NCI-H2107 treated with DMSO at 0.1 percent for 48 hours (cell line): ENCODE results near the gene ANO2.

Source experiments
- DNase-seq: peaks from one replicate; lab custom pipeline; 2025; ENCODE audit not compliant: unreplicated experiment; lab: John Stamatoyannopoulos, UW

ANO2 gene

DNA sequence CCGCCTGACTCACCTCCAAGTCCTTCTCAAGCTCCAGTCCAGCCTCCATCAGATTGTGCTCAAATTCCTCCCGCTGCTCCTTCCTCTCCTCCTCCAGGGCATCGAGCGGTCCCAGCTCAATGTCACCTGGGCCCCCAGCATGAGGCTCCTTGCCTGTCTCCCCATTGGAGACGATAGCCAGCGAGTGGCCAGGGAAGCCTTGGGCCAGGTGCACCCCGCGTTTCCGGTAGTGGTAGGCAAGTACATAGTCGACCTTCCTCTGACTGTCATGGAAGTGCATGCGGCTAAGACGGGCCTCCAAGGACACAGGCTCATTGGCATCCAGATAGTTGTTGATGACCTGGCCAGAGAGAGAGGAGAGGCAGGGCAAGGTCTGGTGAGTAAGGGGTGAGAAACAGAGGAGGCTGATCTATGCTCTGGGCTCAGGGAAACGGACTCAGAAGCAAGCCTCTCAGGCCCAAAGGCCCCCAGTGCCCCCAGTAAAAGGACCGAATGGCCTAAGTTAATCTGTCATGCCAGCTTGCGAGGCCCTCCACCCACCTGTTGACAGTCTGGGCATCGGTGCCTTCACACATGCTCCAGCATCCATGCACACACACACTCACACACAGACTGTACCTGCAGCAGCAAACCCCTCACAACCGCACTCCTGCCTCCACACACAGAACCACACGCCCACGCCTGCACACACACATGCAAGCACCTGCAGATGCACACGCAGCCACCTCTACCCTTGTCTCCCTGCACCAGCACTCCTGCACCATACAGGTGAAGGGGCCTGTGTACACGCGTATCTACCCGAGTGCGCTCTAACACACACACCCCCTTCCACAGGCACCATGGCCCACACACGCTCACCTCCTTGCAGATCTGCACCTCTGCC lies 23.8 kb downstream of the ANO2 start:
- no peak for DNase-seq

DNA sequence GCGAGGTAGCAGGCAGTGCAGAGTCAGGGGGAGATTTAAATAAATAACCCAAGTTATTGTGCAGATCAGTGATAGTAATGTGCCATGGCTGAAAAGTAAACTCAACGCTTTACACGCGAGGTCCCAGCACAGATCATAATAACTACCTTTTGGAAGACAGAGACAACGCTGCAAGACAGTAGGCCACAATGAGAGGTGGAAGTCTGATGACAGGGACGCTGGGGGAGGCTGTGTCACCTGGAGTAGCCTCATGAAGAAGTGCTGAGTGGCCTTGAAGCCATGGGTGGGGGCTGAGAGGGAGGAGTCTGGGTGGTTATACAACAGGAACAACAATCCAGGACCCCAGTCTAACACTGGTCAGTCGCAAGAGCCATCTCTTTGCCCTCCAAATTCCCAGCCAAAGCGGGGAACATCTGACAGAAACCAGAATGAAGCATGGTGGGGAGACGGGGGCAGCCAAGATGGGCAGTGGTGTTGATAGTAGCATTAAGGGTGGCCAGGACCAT lies 28.2 kb downstream of the ANO2 start:
- DNase-seq: no peak

DNA sequence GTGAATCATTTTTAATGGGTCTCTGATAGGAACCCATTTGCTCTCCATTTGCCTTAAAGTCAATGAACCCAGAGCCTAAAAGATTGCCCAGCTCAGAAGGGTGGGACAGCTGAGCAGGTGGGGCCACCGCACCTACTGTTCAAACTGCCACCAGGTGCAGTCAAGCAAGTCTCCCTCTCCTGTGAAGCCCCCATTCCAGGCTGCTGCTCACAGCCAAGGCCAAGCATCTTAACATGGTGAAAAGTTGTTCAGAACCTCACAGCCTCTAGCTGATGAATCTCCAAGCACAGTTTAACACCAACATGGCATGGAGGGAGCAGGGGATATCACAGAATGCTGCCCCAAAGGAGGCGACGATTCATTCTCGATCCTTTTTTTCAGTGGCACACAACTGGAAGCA lies 29.5 kb downstream of the ANO2 start:
- no peak for DNase-seq

DNA sequence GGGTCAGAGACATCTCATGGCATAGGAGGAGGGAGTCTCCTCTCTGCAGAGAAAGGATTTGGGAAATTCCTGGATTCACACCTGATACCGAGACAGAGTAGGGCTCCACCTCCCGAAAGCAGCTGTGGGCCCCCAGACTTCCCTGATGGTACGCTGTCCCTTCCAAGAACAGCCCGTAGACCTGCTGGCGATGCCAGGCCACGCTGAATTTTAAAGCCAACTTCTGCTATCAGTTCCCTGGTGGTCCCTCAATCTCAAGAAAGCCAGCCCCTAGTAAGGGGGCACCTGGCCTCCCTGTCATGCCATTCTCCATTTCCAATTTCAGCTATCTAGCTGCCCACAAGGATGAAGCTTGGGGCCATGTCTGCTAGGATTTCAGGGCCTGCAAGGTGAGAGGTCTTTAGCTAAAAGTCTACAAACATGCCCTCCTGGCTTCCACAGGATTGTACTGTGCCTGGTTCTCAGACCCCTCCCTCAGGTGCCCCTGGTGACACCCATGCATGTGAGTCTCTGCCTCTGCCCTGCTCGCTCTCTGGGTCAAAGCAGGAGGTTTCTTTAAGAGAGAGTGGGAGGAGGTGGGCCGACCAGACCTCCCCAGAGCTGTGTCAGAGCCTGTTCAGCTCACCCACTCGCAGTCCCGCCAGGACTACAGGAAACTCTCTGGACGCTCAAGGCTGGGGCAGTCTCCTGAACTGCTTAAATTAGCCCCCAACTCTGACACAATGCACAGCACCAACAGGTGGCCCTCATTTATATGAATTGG lies 30.5 kb downstream of the ANO2 start:
- no peak for DNase-seq

DNA sequence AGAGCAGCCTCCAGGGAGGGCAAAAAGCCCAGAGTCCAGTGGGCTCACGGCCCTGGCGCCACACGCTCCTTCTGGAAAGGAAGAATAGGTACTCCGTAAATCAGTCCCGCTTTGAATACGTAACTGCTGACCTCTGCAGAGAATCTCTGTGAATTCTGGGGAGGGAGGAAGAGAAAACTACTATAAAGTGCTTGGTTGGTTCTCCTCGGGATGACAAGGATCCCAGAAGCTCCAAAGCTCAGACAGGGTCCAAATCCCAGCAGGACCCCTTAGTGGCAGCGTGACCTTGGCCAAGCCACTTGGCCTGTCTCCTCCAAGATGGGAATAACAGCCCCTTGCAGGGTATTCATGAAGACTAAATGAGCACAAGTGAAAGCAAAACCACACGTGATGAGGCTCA lies 31.7 kb downstream of the ANO2 start:
- no peak for DNase-seq

DNA sequence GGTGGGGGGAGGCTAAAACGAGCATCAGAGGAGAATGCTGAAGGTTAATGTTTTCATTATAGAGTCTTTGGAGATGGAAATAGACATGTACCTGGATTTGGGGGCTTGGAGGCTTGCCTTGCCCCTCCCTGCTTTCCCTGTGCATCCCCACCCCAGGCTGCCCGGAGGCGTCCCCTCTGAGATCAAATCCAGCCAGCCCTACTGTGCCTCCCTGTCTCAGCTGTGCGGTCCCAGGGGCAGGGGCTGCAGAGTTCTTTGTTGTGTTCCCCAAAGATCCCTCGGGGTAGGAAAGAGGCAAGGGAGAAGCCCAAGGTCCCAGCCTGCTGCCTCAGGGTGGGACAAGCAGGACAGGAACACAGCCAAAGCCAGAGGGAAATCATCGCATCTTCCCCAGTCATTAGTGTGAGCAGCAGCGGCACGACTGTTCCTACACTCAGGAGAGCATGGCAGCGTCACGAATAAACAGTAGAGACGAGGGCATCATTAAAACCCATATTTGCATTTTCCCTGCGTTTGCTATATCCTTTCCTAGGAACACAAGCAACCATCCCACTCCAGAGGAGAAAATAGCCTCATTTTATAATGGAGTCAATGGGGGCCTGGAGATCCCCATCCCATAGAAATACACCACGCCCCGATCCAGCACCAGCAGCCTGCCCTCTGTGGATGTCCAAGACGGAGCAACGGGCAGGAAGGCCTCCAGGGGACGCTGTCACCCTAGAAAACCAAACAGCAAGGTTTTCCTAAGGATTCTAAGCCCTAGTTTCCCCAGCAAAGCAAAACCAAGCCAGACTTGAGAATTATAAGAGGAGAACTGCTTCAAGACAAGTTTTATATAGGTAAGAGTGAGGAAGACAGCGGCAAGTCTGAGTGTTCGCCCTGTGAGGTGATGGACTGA lies 32.4 kb downstream of the ANO2 start:
- no peak for DNase-seq

DNA sequence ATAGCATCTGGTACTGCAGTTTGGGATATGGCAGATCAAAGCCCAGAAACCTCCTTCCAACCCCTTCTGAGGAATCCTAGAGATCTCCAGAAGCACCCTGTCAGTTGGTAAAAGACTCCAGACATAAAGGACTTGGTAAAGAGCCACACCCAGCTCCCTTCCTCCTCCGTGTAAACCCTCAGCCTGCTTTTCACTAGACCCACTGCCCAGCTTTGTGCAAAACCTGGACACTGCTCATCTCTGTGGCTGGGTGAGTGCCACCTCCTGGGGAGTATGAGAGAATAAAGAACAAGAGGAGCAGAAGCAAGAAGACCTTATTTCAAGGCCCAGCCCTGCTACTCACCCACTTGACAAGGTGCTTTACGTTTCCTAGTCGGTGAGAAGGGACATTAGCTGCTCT lies 33.0 kb downstream of the ANO2 start:
- no peak for DNase-seq

DNA sequence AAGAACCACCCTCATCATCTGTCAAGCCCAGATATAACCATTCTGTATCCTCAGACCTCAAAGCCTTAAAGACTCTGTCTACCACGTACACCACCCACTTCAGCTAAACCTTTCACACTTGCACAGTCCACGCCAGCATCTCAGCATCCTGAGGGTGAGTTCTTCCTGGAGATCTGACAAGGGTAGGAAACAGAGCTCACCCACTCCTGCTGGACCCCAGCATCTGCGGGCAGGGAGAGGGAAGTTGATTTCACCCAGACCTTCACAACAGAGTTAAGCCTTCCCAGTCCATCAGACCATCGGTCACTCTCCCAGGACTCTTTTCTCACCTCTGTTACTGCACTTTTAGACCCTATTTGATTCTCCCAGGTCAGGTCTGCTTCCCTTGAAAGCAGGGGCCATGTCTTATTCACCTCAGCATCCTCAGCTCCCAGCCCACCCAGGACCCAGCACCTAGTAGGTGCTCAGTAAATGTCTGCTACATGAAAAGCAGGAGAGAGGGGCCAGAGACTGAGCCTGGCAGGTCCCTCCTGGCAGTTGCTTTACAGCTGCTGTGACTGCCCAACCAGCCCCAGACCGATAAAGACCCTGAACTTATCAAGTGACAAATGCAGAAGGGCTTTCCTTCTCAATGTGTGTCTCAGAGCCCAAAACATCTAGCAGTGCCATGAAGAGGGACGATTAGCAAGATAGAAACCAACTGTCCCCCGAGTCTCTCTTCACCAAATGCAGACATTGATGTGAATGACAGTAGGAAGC lies 34.1 kb downstream of the ANO2 start:
- no peak for DNase-seq

DNA sequence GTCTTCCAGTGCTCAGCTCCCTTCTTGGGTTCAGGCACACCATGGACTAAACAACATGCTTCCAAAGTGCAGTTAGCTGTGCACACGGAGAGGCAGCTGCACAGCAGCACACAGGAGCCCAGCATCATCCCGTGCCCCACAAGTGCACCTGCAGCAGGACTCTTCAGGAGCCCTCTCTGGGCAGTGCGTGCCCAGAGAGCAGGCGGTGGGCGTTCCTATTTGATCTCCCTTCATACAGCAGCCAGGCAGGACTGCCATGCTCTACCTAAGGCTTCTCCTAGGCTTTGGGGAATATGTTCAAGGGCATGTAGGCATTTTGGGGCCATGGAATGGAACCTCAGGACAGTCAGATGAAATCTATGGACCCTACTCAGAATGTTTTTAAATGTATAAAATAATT lies 35.5 kb downstream of the ANO2 start:
- no peak for DNase-seq

DNA sequence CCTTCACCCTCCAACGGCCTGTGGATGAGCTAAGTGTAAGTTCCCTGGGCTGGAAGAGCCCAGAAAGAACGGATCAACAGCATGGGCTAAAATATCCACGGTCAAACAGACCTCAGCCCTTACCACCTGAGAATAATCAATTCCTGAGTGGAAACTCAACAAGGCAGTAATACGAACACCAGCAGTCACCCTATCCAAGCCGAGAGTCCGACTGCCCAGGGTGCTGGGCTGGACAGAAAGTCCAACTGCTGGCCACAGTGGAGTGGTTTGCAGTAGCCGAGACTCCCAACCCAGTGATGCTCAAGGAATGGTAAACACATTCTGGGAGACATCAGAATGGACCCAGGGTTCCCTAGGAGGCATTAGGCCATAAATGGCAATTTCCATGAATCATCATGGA lies 36.8 kb downstream of the ANO2 start:
- no peak for DNase-seq

DNA sequence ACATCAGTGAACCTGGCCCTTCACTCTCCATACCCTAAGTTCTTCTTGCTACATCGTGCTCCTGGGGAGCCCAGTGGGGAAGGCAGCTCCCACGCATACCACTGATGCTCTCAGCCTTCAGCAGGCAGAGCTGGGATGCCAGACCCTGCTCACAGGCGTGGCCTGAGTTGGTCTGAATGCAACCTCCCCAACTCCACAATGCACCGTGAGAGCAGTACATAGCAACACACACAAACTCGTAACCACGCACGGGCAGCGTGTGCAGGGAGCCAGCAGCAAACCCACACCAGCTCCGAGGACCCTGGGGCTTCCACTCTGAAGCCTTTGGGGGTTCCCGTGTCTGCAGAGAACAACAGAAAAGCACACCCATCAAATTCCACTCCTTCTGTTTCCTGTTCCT lies 37.3 kb downstream of the ANO2 start:
- DNase-seq: no peak

DNA sequence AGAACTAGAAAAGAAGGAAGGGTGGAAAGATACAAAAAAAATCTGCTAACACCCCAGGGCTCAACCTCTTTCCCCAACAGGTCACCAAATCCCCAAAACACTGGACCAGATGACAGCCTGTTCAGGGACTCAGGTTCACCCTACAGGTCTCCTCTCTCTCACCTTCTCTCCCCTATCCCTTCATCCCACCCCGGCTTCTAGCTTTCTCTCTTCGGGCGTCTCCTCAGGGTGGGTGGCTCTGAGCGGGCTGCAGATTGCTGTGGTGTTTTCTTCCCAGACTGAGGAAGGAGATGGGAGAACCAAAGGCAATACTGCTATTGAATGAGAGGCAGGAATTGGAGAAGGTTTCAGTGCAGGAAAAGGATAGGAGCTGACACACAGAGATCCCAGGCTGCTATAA lies 39.3 kb downstream of the ANO2 start:
- DNase-seq: no peak

DNA sequence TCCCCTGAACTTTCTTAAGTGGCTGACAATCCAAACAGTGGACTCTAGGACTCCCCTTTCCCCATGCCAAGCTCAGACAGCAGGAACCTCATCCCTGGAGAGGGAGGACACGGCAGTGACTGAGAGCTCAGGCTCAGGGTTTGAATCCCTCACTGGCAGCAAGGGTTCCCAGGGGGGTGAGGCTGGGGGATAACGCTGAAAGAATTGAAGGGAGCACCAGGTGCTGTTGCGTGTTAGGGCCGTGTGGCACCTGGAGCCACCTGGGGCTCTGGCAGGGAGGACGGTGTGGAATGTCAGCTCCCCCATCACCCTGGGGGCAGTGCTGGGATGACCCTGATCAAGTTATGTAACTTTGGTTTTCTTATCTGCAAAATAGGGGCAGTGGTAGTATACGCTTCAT lies 40.1 kb downstream of the ANO2 start:
- DNase-seq: no peak

DNA sequence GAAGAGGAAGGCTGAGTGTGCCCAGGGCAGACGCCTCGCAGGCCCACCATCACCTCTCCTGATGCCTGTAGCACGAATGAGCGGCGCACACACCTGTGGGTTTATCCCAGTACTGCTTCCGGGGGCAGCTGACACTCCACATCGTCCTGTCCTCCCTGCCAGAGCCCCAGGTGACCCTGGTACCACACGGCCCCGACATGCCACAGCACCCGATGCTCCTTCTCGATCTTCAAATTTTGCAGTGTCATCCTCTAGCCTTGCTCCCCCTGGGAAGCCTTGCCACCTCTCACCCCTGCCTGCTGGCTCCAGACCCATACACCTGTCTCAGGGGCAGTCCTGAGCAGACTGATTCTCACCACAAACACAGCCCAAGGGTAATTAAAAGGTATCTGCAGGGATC lies 40.6 kb downstream of the ANO2 start:
- no peak for DNase-seq

DNA sequence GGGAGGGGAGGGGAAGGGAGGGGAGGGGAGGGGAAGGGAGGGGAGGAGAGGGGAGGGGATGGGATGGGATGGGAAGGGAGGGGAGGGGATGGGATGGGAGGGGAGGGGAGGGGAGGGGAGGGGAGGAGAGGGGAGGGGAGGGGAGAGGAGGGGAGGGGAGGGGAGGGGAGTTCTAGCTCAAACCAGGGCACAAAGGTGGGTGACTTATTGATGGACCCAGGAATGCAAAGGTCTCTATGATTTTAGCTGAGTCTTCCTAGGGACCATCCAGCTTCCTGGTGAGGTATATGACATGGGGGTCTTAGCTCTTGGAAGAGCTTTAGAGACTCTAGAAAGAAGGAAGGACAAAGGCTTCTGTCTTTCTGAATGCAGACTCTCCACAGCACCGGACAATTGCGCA lies 42.3 kb downstream of the ANO2 start:
- DNase-seq: no peak

DNA sequence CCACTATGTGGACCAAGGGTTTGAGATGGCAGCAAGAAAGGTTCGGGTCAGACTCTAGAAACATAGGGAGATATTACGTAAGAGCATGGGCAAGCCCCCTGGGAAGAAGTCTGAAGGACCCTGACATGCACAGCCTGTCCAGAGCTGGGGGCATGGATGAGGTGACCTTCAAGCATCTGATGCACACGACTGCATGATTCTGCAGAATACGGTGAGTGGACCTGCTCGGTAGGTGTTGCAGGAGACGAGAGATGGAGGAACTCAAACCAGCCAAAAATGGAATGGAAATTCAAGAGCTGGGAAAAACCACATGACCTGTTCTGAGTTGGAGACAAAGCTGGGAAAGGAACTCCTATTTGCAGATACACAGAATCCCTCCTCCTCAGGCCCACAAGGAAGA lies 43.6 kb downstream of the ANO2 start:
- DNase-seq: no peak

DNA sequence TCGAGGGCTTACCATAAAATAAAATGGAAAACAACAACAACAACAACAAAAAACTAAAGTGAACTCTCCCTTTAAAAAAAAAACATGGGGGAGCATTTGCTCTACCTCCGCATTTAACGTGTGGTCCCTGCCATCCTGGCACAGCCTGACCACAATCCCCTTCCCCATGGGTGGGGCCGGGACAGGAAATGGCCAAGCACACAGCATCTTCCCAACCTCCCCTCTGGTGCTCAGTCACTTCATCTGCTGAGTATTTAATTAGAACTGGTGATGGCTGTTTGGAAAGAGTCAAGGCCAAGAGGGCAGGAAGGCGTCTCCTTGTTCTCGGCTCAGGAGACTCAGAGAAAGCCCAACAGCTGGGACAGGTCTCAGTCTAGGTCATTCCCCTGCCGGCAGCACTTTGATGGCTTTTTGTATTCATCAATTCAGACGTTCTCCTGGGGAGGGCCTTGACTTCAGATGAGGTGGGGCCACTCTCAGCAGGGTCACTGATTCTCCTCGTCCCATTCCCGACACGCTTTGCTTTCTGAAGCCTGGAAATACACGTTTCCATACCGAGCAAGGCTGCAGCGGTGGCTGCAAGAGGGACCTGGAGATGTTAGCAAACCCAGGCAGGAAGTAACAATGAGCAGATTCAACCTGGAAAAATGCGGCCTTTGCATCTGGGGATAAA lies 44.4 kb downstream of the ANO2 start:
- no peak for DNase-seq

DNA sequence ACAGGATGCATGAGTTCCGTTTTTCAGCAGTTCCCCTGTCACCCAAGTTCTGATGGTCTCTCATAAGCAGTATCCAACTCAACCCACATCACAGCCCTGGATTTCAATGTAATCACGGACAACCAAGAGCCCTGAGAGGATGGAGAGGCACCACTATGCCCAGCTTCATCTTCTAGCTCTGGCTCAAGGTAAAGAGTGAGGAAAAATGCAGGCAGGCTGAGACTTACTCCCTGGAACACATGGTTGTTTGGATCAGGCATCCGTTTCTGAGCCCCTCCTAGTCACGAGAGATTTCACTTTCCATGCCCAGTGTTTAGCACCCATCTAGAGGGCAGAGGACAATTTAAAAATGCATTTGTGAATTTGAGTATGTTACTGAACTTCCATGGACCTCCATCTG lies 45.0 kb downstream of the ANO2 start:
- no peak for DNase-seq

DNA sequence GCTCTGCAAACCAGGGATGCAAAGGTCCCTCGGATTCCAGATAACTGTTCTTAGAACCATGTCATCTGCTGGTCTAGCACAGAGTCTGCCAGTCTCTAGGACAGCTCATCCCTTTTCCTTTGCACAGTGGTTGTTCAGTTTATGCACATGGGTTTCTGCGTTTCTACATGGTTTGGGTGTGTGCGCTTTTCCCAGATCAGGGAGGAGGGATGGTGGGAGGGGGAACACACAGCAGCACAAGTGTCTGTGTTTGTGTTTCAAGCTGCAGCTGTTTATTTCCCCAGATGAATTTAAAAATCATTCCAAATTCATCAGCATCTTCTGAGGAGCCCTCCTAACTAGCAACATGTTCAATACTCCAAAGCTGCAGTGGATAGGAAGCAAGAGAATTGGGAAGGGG lies 45.4 kb downstream of the ANO2 start:
- DNase-seq: no peak

DNA sequence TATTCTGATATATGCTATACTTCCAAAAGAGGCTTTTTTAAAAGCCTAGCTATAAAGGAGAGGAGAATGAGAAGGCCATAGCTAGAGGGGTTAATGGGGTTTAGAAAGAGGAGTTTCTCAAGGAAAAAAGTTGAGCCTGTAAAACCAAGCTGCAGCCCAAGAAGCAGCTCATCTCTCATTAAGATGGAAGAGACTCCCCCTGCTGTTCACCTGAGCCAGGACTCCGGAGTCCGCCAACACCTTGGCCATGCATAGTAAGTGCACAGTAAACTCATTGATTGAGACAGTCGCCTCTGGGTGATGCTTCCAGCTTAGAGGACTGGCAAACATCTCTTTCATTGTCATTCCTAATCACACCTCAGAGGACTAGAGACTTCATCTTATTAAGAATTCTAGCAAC lies 46.2 kb downstream of the ANO2 start:
- no peak for DNase-seq
